GM12892 (cell line): ENCODE data around the gene ASGR1.

ENCODE experiments used
- POLR2A ChIP-seq: IDR thresholded peaks from 2 replicates; pipeline ENCODE4 v1.6.1; 2011; ENCODE audit warnings: low read depth, low read length, control low read depth
- POLR2AphosphoS5 ChIP-seq: IDR thresholded peaks from 2 replicates; pipeline ENCODE4 v1.6.1; 2011; ENCODE audit warnings: low read depth, low read length, control low read depth

- TF ChIP-seq POLR2A (no peak), POLR2AphosphoS5 (no peak)
Observed at GRCh38 chr17:7136266-7136877, 42.8 kb downstream of the ASGR1 start.
